Stimulated activated CD8-positive, alpha-beta memory T cell treated with anti-CD3 and anti-CD28 coated beads, Interleukin-2, amount 100 ng/mL, for 1 hour (primary cell): Measurements from ENCODE around the gene S100A14.
"Not testable (repeated sequence)": the region's sequence is repeated elsewhere in the genome, so short reads cannot be mapped to it uniquely, and the experiment has no call there.

Experiments used
- DNase-seq, 2 donors: peaks; one replicate each; pipeline ENCODE4 v3.0.0-alpha.2; 2020; ENCODE audit warnings: low read depth in 2 of 2

Gene S100A14

DNA sequence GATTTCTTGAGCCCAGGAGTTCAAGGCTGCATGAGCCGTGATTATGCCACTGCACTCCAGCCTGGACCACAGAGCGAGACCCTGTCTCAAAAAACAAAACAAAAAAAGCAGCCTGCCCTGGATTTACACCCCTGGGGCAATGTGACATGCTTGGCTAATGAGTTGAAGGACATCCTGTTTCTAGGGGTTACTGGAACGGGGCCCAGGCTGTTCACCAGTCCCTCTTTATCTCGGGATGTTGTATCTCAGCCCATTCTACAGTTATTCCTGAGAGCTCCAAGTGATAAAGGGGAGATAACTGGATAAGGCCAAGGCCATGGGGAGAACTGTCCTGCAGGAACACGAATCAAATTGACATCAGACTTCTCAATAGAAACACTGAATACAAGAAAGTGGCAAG lies 28.8 kb downstream of the S100A14 start:
- DNase-seq: no peak

DNA sequence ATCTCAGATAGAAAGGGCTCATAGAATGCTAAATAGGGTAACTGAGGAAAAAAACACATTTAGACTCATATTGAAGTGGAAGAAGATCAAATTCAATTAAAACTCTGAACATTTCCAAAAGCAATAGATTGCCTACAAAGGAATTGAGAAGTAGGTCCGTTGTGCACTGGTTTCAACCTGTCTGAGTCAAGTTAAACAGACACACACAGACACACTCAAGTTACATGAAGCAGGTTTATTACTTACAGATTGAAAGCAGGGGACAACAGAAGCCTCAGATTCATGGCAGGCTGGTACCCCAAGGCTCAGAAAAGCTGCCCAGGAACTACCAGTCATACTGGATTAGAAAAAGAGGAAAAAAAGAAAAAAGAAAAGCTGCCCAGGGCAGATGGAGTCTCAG lies 29.8 kb downstream of the S100A14 start:
- no peak for DNase-seq

DNA sequence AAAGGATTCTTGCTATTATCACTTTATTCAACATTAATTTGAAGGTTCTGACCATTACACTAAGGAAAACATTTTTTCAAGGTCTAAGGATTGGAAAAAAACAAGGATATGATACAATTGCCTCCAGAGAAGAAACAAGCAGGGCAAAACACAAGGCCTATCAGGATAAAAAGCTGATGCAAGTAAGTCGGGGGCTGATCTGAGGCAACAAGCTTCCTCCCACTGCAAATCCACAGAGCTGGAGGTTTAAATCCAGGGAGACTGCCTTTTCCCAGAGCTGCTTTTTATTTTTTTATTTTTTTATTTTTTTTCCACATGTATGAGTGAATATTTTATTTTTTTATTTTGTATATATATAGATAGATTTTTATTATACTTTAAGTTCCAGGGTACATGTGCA lies 31.1 kb downstream of the S100A14 start:
- DNase-seq: no peak

- no peak for DNase-seq
Observed at GRCh38 chr1:153583976-153584375, 32.1 kb downstream of the S100A14 start.

DNA sequence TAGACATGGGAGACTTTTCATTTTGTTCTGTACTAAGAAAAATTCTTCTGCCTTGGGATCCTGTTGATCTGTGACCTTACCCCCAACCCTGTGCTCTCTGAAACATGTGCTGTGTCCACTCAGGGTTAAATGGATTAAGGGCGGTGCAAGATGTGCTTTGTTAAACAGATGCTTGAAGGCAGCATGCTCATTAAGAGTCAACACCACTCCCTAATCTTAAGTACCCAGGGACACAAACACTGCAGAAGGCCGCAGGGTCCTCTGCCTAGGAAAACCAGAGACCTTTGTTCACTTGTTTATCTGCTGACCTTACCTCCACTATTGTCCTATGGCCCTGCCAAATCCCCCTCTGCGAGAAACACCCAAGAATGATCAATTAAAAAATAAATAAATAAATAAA lies 32.6 kb downstream of the S100A14 start:
- DNase-seq: not testable (repeated sequence)

GRCh38 chr1:153582836-153583235 lies 33.3 kb downstream of the S100A14 start:
- not testable (repeated sequence) for DNase-seq

- no peak for DNase-seq
Observed at GRCh38 chr1:153578936-153579335, 37.2 kb downstream of the S100A14 start.

DNA sequence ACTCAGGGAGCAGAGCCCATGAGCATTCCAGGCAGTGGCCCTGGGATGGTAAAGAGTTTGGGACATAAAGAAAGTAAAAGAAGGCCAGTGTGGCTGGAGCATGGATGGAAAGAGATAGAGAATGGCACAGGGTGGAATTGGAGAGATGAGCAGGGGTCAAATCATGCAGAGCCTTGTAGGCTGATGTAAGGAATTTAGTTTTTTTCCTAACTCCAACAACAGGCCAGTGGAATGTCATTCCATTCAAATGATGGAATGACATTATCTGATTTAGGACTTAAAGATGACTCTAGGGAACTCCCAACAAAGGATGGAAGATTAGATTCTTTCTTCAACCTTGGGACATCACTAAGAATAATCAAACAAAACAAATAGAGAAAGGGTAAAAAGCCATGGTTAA lies 37.6 kb downstream of the S100A14 start:
- DNase-seq: no peak

- no peak for DNase-seq
Observed at GRCh38 chr1:153577624-153578051, 38.5 kb downstream of the S100A14 start.

DNA sequence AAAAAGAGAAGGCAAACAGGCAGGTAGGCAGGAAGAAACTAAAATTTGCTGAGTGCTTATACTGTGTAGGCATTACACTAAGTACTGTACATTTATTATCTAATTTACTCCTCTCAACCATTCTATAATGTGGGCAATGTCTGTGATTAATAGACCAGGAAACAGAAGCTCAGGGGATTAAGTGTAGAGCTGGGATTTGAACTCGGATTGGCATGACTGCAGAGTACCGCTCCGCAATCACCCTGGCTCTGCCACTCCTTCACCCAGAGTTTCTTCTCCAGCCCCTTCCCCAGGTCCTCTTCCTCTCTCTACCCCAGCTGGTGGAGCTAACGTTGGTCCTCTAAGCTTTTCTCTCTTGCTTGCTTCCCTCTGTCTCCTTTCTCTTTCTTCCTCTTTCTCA lies 39.0 kb downstream of the S100A14 start:
- no peak for DNase-seq

- DNase-seq: not testable (repeated sequence)
Observed at GRCh38 chr1:153575497-153575896, 40.6 kb downstream of the S100A14 start.

DNA sequence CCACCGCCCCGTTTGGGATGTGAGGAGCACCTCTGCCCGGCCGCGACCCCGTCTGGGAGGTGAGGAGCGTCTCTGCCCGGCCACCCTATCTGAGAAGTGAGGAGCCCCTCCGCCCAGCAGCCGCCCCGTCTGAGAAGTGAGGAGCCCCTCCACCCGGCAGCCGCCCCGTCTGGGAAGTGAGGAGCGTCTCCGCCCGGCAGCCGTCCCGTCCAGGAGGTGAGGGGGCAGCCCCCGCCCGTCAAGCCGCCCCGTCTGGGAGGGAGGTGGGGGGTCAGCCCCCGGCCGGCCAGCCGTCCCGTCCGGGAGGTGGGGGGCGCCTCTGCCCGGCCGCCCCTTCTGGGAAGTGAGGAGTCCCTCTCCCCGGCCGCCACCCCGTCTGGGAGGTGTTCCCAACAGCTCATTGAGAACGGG lies 41.0 kb downstream of the S100A14 start:
- DNase-seq: not testable (repeated sequence)

DNA sequence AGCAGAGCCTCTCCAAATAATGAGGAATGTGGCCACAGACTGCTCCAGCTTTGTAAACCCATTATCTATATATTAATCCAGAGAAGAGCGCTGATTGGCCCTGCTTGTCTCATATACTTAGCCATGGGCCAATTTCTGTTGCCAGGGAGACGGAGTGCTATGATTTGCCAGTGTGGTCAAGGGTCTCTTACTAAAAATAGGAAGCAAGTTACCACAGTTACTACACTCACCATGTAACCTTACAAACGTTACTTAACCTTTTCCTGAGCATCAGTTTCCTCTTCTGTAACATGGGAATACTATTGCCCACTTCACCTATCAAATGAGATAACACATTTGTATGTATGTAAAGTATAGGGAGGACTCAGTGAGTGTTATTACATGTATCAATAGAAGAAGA lies 42.8 kb downstream of the S100A14 start:
- DNase-seq: no peak

DNA sequence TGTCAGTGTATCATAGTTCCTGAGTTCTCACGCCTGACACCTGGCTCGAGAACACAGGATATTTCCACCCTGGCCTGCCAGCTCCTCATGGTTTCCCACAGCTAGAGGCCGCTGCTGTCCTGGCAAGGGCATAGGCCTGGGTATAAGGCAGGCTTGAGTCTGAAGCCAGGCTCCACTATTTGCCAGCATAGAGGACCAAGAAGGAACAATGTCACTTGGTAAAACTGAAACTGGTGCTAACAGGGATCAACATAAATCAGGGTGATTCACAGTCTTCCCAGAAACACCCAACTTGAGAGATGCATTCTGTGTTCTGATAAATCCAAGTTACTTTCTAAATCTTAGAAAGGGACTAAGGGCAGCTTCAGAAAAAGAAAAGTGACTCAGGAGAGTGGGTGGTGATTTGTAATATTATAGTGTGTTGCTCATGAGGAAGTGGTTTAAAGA lies 43.5 kb downstream of the S100A14 start:
- no peak for DNase-seq

DNA sequence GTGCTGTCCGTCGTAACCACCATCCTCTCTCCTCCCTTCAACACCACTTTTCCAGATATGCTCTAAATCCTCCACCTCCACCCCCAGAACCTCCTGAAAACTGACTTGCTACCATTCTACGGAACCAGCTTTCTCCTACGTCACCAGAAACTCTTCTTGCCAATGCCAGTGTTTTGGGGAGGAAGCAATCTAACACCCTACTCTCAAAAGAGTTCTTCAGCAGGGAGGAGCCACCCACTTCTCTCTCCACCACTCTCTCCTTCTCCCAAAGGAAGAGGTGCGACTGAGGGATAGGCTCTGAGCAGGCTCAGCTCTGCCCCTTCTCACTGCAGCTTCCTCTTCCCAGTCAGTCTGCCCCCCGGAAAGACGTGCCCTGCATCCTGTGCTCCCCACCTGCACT lies 44.4 kb downstream of the S100A14 start:
- DNase-seq: no peak

DNA sequence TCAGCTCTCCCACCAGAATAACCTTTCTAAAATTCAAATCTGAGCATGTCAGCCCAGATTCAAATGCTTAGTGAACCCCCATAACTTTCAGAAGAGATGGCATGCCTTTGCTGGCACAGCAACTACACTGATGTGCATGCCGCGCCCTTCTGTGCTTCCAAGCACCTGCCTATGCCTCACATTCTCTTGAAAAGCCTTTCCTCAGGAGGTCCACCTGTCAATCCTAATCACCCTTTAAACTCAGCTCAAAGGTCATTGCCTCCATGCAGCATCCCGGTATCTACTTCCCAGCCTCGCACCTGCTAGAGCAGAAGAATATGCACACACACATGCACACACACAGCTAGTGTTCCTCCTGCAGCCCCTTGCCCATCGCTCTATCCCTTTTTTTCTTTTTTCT lies 45.3 kb downstream of the S100A14 start:
- no peak for DNase-seq

DNA sequence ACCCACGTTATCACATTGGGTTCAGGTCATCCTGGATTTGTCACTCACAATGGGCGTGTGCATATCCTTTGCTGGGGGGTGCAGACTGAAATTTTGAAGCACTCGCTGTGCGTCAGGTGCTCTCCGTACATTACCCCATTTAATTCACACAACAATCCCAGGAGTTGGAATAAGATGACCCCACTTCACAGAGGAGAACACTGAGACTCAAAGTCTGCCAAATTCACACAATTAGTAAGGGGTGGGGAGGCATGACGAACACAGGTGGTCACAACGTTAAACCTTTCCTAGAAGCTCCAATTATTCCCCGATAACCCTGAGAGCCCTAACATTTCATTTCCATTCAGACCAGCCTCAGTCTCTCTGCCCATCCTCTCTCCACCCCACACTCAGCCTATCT lies 46.7 kb downstream of the S100A14 start:
- DNase-seq: no peak

DNA sequence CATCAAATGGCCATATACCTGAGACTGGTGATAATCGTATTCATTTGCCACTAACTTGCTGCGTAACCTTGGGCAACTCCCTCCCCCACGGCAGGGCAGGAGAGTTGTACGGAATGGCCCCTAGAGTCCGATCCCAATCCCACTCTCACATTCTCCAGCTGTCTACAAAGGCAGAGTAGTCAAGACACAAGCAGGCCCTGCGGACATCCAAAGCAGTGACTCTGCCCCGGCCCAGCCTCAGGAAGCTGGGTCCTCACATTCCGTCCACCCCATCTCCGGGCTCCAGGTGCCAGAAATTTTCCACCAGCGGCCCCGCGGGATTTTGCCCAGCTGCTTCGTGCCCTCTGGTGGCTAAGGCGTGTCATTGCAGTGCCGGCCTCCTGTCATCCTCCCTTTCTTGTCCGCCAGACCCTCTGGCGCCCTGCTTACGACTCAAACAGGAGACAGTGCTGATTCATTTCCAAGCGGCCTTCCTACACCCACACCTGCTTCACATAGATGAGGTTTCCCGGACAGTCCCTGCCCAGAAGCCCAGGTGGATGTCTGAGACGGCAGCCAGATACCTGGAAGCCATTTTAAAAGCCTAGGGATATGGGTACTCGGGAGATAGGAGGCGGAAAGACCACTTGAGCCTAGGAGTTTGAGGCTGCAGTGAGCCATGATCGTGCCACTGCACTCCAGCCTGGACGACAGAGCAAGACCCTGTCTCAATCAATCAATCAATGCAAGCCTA lies 47.6 kb downstream of the S100A14 start:
- peak; percentile 62 to 68 for DNase-seq

DNA sequence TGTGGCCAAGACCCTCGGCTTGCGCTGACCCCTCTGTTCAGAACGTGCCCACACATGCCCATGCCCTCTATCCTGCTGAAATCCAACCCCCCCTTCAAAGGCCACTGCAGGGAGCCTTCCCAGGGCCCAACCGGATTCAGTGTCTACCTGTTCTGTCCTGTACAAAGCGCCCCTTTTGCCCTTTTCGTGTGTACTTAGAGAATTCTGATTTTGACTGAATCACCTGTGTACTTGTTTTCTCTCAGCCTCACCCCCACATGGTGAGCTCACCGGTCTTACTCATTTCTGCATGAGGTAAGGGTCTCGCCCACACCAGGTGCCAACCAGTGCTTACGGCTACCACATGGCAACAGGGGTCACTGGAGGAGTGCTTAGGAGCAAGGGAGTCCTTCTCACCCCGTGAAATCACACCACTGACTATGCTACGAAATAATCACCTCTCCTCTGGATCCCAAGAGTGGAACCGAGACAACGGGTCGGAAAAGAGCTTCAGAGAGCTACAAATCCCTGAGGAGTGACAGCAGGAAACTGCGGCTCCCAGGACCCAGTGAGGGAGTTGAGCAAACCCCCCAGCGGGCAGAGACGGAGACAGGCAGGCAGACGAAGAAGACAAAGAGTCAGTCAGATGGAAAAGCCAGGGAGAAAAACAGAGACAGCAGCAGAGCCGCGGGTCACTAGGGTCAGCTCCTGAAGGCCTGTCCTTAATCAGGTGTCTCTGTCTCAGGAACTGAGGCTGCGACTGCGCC lies 48.3 kb downstream of the S100A14 start:
- no peak for DNase-seq

- peak; percentile 65 to 81 for DNase-seq
Observed at GRCh38 chr1:153566414-153567371, 49.4 kb downstream of the S100A14 start.

- peak in 1 of 2 donors; percentile 9 for DNase-seq
Observed at GRCh38 chr1:153565529-153566374, 50.4 kb downstream of the S100A14 start, which contains the start of gene S100A2. Gene S100A2, minus strand, starts transcription at chr1:153565844. Its CDS starts 1,967 bp downstream, at chr1:153563877.
